Neural progenitor cell (in vitro differentiated cells): Measurements from ENCODE around the gene SOST. TPM values are rescaled to one million over a fixed set of nuclear protein-coding genes. Genes with fewer than 3 reads are reported as not detected.

ENCODE experiments used
- DNase-seq: peaks from one replicate; pipeline ENCODE4 v3.0.0-alpha.2; 2016; ENCODE audit warnings: low spot score
- H2AFZ ChIP-seq: fragments of 200-600 bp; sonication (generic); replicated peaks from 2 replicates; pipeline ENCODE4 v1.6.1; 2016; ENCODE audit warnings: antibody characterized with exemption
- H3F3A ChIP-seq: fragments of 200-600 bp; sonication (generic); 2 replicates; pipeline ENCODE4 v1.6.1; 2016; ENCODE audit warnings: antibody characterized with exemption, low read depth
- H3K27ac ChIP-seq: fragments of 200-600 bp; sonication (generic); 2 replicates; pipeline ENCODE4 v1.5.1; 2016; ENCODE audit warnings: mild to moderate bottlenecking
- H3K27me3 ChIP-seq: fragments of 200-600 bp; sonication (generic); 2 replicates; pipeline ENCODE4 v1.6.1; 2016; ENCODE audit warnings: mild to moderate bottlenecking, moderate library complexity
- H3K36me3 ChIP-seq: fragments of 200-600 bp; sonication (generic); 2 replicates; pipeline ENCODE4 v1.5.1; 2016
- H3K4me1 ChIP-seq: fragments of 200-600 bp; sonication (generic); 2 replicates; pipeline ENCODE4 v1.6.1; 2016; ENCODE audit warnings: mixed run types
- H3K4me2 ChIP-seq: fragments of 200-600 bp; sonication (generic); 2 replicates; pipeline ENCODE4 v1.6.1; 2016
- H3K4me3 ChIP-seq: fragments of 200-600 bp; sonication (generic); 2 replicates; pipeline ENCODE4 v1.5.1; 2016
- H3K79me2 ChIP-seq: fragments of 200-600 bp; sonication (generic); 2 replicates; pipeline ENCODE4 v1.6.1; 2016; ENCODE audit warnings: low read depth
- H3K9ac ChIP-seq: fragments of 200-600 bp; sonication (generic); 2 replicates; pipeline ENCODE4 v1.6.1; 2016
- H3K9me3 ChIP-seq: fragments of 200-600 bp; sonication (generic); 2 replicates; pipeline ENCODE4 v1.5.1; 2016; ENCODE audit warnings: low read depth
- H4K20me1 ChIP-seq: fragments of 200-600 bp; sonication (generic); 2 replicates; pipeline ENCODE4 v1.6.1; 2016; ENCODE audit warnings: low read depth
- H3K27ac Mint-ChIP-seq: 3 replicates; pipeline ENCODE4 v1.8.0; 2021; ENCODE audit warnings: mixed read lengths
- H3K27me3 Mint-ChIP-seq: 2 replicates; pipeline ENCODE4 v1.8.0; 2022; ENCODE audit warnings: low read depth, mild to moderate bottlenecking, inconsistent platforms, moderate library complexity, mixed read lengths; ENCODE audit not compliant: insufficient read depth
- H3K36me3 Mint-ChIP-seq: 3 replicates; pipeline ENCODE4 v1.8.0; 2021; ENCODE audit warnings: mixed read lengths
- H3K4me1 Mint-ChIP-seq: 3 replicates; pipeline ENCODE4 v1.8.0; 2021; ENCODE audit warnings: mixed read lengths
- H3K4me3 Mint-ChIP-seq: 3 replicates; pipeline ENCODE4 v1.8.0; 2021; ENCODE audit warnings: mild to moderate bottlenecking, moderate library complexity, mixed read lengths
- H3K9me3 Mint-ChIP-seq: 3 replicates; pipeline ENCODE4 v1.8.0; 2020; ENCODE audit warnings: mixed read lengths
- EZH2 ChIP-seq: fragments of 200-600 bp; sonication (generic); IDR thresholded peaks from 2 replicates; pipeline ENCODE4 v1.6.1; 2017; ENCODE audit warnings: antibody characterized with exemption, mild to moderate bottlenecking, moderate library complexity
- EZH2phosphoT487 ChIP-seq: fragments of 200-600 bp; sonication (generic); IDR thresholded peaks from 2 replicates; pipeline ENCODE4 v1.6.1; 2017; ENCODE audit warnings: antibody characterized with exemption
- total RNA-seq: library from RNA; depleted of rRNA; stranded (reverse); fragments of >200 nt; gene quantifications from 2 replicates; pipeline ENCODE4 v1.2.3, GENCODE V29; 2015; ENCODE audit warnings: low replicate concordance
- TF ChIP-seq, protein P1 (sequence below): fragments of 200-600 bp; sonication (generic); IDR thresholded peaks from 2 replicates; pipeline ENCODE4 v1.5.1; 2017; ENCODE audit warnings: antibody characterized with exemption, mild to moderate bottlenecking

Gene SOST
- total RNA-seq, 1 donor from 2014 or later: 0.06 TPM

DNA sequence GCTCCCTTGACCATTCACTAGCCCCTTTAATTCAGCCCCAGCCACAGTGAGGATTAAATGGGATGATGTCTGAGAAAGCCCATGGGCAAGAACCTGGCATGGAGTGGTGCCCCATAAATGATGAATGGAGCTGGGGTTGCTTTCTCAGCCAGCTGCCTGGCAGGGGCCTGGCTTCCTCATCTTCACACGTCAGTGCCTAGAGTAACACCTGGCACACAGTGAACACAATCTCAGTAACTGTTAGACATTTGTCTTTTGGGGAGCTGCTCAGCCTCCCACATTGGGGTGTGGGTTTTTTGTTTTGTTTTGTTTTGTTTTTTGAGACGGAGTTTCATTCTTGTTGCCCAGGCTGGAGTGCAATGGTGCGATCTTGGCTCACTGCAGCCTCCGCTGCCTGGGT is 49.4 kb downstream of the SOST start:
- peaks cover 23% of the 10 kb centered on the region for H3K27me3 ChIP-seq
- H3K36me3 ChIP-seq: no peaks in the 10 kb centered on the region
- H3K4me3 Mint-ChIP-seq: no peak overlapping the region
- H3K4me3 ChIP-seq: no peak overlapping the region
- H3K9ac ChIP-seq: no peak overlapping the region
- H3K9me3 Mint-ChIP-seq: peaks cover 3% of the 10 kb centered on the region
- H3F3A ChIP-seq: peaks cover 4% of the 10 kb centered on the region
- H3K36me3 Mint-ChIP-seq: no peaks in the 10 kb centered on the region
- H3K4me1 Mint-ChIP-seq: peaks cover 20% of the 10 kb centered on the region
- H4K20me1 ChIP-seq: no peaks in the 10 kb centered on the region
- no peak overlapping the region for H2AFZ ChIP-seq
- no peak overlapping the region for H3K27ac ChIP-seq
- H3K4me1 ChIP-seq: peaks cover 7% of the 10 kb centered on the region
- H3K79me2 ChIP-seq: no peaks in the 10 kb centered on the region
- DNase-seq: no peak
- TF ChIP-seq, protein P1, sequence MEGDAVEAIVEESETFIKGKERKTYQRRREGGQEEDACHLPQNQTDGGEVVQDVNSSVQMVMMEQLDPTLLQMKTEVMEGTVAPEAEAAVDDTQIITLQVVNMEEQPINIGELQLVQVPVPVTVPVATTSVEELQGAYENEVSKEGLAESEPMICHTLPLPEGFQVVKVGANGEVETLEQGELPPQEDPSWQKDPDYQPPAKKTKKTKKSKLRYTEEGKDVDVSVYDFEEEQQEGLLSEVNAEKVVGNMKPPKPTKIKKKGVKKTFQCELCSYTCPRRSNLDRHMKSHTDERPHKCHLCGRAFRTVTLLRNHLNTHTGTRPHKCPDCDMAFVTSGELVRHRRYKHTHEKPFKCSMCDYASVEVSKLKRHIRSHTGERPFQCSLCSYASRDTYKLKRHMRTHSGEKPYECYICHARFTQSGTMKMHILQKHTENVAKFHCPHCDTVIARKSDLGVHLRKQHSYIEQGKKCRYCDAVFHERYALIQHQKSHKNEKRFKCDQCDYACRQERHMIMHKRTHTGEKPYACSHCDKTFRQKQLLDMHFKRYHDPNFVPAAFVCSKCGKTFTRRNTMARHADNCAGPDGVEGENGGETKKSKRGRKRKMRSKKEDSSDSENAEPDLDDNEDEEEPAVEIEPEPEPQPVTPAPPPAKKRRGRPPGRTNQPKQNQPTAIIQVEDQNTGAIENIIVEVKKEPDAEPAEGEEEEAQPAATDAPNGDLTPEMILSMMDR: no peak
- TF ChIP-seq EZH2phosphoT487: no peak
- TF ChIP-seq EZH2: no peak
- no peak overlapping the region for H3K4me2 ChIP-seq
- H3K9me3 ChIP-seq: no peaks in the 10 kb centered on the region
- no peak overlapping the region for H3K27ac Mint-ChIP-seq
- peaks cover 20% of the 10 kb centered on the region for H3K27me3 Mint-ChIP-seq

DNA sequence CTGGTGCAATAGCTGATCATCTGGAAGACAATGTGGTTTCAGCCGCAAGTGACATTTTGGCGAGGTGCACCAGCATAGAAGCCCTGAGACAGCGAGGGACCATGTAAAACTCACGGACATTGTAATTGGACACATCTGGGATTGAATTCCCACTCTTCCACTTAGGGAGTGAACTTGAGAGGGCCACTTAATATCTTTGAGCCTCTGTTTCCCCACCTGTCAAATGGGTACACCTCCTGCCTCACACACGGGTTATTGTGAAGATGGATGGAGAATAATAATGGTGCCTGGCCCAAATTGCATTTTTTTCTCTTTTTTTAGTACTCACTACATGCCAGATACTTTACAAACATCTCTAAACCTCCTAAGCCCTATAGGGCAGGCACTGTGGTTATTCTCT is 51.4 kb downstream of the SOST start:
- H3K4me1 Mint-ChIP-seq: peaks cover 23% of the 10 kb centered on the region
- Histone ChIP-seq H3K4me3 (no peak overlapping the region), H3K27ac (no peak overlapping the region), H3F3A (peaks cover 5% of the 10 kb centered on the region), H3K4me1 (peaks cover 8% of the 10 kb centered on the region), H3K27me3 (peaks cover 3% of the 10 kb centered on the region), H3K9me3 (no peaks in the 10 kb centered on the region), H3K79me2 (no peaks in the 10 kb centered on the region), H2AFZ (no peak overlapping the region), H4K20me1 (no peaks in the 10 kb centered on the region), H3K9ac (no peak overlapping the region), H3K36me3 (no peaks in the 10 kb centered on the region), H3K4me2 (no peak overlapping the region)
- H3K27me3 Mint-ChIP-seq: peaks cover 10% of the 10 kb centered on the region
- H3K4me3 Mint-ChIP-seq: no peak overlapping the region
- no peak for TF ChIP-seq EZH2
- TF ChIP-seq EZH2phosphoT487: no peak
- TF ChIP-seq, protein P1: no peak
- DNase-seq: no peak
- peaks cover 3% of the 10 kb centered on the region for H3K9me3 Mint-ChIP-seq
- H3K36me3 Mint-ChIP-seq: no peaks in the 10 kb centered on the region
- H3K27ac Mint-ChIP-seq: no peak overlapping the region

DNA sequence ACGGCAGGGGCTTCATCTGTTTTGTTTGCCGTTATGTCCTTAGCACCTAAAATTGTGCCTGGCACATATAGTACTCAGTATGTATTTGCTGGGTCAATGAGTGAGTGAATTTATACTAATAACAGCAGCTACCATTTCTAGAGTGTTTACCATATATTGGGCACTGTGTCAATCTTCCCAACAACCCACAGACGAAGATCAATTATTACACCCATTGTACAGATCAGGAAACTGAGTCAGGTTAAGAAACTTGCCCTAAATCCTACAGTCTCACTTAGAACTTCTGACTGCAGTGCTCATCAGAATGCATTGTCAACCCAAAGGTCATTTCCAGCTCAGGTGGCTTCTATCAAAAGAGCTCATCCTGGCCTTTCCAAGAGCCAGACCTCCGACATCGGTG is 52.4 kb downstream of the SOST start:
- H3K9me3 ChIP-seq: no peaks in the 10 kb centered on the region
- no peak overlapping the region for H3K4me3 Mint-ChIP-seq
- no peaks in the 10 kb centered on the region for H4K20me1 ChIP-seq

More for the DNA sequence above, 52.4 kb downstream of the SOST start:
- Mint-ChIP-seq H3K27me3 (peaks cover 10% of the 10 kb centered on the region), H3K9me3 (peaks cover 3% of the 10 kb centered on the region), H3K4me1 (peaks cover 24% of the 10 kb centered on the region), H3K36me3 (no peaks in the 10 kb centered on the region), H3K27ac (no peak overlapping the region)
- Histone ChIP-seq H3K79me2 (no peaks in the 10 kb centered on the region), H3K36me3 (no peaks in the 10 kb centered on the region), H3F3A (peaks cover 5% of the 10 kb centered on the region), H3K27ac (no peak overlapping the region), H2AFZ (no peak overlapping the region), H3K27me3 (no peaks in the 10 kb centered on the region), H3K4me1 (peaks cover 8% of the 10 kb centered on the region), H3K4me3 (no peak overlapping the region), H3K9ac (no peak overlapping the region), H3K4me2 (no peak overlapping the region)
- TF ChIP-seq, protein P1: no peak
- TF ChIP-seq EZH2phosphoT487 (no peak), EZH2 (no peak)
- no peak for DNase-seq

Other genes starting within 250 kb of the SOST start
- 1.1 and 5.9 TPM in 2 replicates for gene ETV4, start 212.5 kb downstream of the SOST start, total RNA-seq
- gene MEOX1, start 96.9 kb downstream of the SOST start, total RNA-seq: 0.59 TPM in 1 of 2 replicates, not detected in the other
- 18.2 and 20.8 TPM in 2 replicates for gene DUSP3, start 20.2 kb upstream of the SOST start, total RNA-seq
- gene CFAP97D1, start 21.6 kb upstream of the SOST start, total RNA-seq: not detected in 2 replicates
- 6.1 and 7.0 TPM in 2 replicates for gene MPP3, start 74.4 kb upstream of the SOST start, total RNA-seq
- not detected in 2 replicates for gene CD300LG, start 88.4 kb upstream of the SOST start, total RNA-seq
- 7.8 and 24.5 TPM in 2 replicates for gene MPP2, start 148.7 kb upstream of the SOST start, total RNA-seq
- not detected in 2 replicates for gene PPY, start 183.7 kb upstream of the SOST start, total RNA-seq
- gene PYY, start 195.1 kb upstream of the SOST start, total RNA-seq: 0.40 TPM in 1 of 2 replicates, not detected in the other
- gene NAGS, start 245.8 kb upstream of the SOST start, total RNA-seq: 1.8 and 2.2 TPM in 2 replicates